GM18517 (cell line): ENCODE measurements around the gene ING3.
"Not testable (repeated sequence)": the region's sequence is repeated elsewhere in the genome, so short reads cannot be mapped to it uniquely, and the experiment has no call there.

Experiments used
- ATAC-seq: cut with Tn5 transposase; IDR thresholded peaks from one replicate; pipeline ENCODE4 v1.9.1; 2021; ENCODE audit warnings: mild to moderate bottlenecking, moderate library complexity; ENCODE audit not compliant: unreplicated experiment

Gene ING3

GRCh38 chr7:120949998-120950538, 509 bp upstream of the ING3 start:
- ATAC-seq, result no peak

- ATAC-seq, result no peak
These were observed 727 bp downstream of the ING3 start for GRCh38 chr7:120951309-120951699.

DNA sequence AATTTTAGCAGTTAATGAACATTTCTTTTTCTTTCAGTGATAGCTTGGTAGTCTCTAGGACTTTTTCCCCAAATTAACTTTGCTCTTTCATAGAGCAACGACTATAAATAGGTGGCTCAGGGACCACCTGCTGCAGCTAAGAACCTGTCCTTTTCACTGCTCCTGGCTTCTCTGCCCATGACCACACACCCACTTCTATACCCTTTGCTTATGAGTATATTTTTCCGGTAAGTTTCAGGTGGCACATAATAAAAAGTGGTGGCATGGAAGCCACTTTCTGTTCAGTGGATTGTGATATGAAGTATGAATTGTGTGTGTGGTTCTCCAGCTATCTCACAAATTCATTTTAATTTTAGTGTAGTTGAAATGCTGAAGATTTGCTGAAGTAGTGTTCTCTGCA, 1.2 kb downstream of the ING3 start:
- ATAC-seq, result no peak

- ATAC-seq, result peak; percentile 34
These were observed 5.1 kb downstream of the ING3 start for GRCh38 chr7:120955577-120956149.

DNA sequence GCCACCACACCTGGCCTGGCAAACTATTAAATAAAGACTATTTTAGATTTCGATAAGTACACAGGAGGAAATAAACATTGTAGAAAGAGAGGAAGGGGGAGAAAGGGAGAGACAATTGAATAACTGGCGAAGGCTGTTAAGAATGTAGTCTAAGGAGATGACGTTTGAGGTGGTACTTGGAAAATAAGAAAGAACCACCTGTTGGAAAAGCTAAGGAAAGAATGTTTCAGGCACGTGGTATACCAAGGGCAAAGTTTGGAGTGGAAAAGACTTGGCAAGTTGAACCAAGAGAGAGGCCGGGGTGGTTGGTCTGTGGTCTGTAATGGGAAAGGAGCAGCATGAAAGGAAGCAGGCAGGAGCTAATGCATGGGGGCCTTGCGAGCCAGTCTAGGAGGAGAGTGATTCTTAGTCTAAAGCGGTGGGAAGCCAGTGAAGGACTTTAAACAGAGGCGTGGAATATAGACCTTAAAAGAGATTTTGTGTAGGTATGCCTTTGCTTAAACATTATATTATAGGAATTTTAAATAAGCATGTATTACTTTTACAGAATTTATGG, 9.4 kb downstream of the ING3 start:
- no peak for ATAC-seq

GRCh38 chr7:120960714-120961113, 10.1 kb downstream of the ING3 start:
- ATAC-seq, result no peak

GRCh38 chr7:120961638-120962173, 11.1 kb downstream of the ING3 start:
- no peak for ATAC-seq

GRCh38 chr7:120964088-120964487, 13.5 kb downstream of the ING3 start:
- ATAC-seq, result no peak

- ATAC-seq, result no peak
These were observed 16.4 kb downstream of the ING3 start for GRCh38 chr7:120966961-120967360.

DNA sequence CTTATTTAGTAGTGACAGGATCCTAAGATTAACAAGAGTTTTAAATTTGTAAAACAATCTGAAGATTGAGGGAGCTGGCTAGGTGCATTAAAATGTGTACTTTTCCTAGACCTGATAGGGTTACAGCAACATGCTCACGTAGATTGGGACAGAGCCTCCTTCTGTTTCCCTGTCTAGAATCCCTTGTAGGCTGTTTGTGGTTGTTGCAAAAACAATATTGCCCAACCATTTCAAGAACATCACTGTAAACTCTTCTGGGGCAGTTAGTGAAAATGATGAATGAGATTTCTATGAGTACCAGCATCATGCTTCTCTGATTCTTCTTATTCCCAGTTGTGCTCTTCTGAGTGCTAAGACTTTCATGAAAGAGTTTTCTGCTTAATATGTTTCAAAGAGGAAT, 23.3 kb downstream of the ING3 start:
- ATAC-seq, result no peak

DNA sequence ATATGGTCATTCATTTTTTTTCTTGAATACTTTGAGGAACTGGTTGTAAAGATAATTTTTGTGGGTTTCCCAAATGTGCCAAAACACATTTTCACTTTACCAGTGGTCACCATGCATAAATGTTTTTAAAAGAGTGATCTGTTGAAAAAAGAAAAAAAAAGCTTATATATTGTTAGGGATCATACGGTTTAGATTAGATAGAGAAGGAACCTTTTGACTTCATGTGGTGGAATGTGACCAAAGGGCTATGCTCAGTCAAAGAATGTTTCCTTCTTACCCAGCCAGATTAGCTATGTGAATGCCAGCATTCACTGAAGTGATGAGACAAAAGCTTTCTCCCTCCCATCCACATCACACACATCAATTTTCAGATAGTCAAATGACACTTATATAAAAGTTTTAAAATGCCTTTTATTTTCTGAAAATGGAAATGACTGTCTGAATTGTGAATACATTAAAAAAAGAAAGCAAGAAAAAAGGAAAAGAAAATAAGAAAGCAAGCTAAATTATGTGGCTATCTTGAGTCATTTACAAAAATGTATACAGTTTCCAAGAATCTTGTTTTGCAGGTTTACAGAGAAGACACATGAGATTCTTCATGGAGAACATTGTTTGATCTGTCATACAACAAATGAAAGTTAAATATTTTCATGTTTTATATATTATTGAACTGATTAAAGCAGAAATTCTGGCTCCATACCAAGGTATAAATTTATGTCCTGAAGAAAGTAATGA, 29.4 kb downstream of the ING3 start:
- ATAC-seq, result no peak

GRCh38 chr7:120981117-120981516, 30.5 kb downstream of the ING3 start:
- ATAC-seq, result no peak

GRCh38 chr7:120981888-120982615, 31.5 kb downstream of the ING3 start:
- no peak for ATAC-seq

DNA sequence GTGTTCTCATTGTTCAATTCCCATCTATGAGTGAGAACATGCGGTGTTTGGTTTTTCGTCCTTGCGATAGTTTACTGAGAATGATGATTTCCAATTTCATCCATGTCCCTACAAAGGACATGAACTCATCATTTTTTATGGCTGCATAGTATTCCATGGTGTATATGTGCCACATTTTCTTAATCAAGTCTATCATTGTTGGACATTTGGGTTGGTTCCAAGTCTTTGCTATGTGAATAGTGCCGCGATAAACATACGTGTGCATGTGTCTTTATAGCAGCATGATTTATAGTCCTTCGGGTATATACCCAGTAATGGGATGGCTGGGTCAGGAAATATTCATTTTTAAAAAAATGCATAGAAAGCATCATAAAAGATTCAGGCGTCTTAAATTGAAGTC, 33.0 kb downstream of the ING3 start:
- not testable (repeated sequence) for ATAC-seq

DNA sequence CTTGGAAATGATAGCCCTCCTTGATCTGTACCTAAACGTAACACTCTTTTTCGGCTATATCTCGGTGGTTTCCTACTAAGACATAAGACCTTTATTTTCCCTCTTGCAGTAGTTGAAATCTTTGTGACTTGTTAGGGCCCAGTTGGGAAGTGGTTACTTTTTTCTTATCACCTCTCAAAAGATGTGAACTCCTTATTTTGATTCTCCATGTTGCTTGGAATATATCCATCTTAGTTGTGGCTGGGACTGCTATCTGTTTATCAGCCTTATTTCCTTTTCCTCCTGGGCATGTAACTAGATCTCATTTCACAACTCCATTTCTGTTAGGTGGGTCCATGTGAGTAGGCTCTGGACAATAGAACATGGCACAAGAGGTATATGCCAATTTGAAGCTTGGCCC, 33.8 kb downstream of the ING3 start:
- no peak for ATAC-seq

GRCh38 chr7:120985130-120985758, 34.7 kb downstream of the ING3 start:
- no peak for ATAC-seq

- no peak for ATAC-seq
These were observed 35.3 kb downstream of the ING3 start for GRCh38 chr7:120985839-120986238.

DNA sequence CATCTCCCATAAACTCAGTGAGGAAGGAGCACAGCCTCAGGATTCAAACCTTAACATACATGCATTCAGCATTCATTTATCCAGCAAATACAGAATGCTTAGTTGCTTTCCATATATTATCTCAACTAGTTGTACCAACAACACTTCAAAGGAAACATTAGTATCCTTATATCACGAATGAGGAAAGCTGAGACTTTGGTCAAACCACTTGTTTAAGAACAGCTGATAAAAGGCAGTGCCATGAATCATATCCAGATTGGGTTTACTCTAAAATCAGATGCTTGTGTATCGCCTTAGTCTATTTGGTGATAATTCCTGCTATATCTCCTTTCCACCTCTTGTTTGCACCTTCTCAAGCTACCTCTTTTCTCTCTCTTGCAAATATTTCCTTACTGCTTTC, 36.1 kb downstream of the ING3 start:
- ATAC-seq, result no peak

DNA sequence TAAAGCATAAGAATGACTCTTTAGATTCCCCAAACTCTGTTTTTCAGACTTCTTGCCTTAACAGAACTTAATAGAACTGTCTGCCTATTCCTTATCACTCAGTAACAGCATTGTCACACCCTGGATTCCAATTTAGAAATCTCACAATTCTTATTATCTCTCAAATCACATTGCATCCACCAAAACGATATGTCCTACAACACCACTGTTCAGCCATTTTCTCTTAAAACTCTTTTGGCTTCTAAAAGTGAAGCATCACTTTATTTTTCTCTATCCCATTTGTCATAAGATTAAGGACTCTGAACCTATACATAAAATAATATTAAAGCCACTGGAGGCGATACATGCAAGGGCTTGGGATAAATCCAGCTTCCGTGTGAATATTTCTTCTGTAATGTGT, 36.7 kb downstream of the ING3 start:
- no peak for ATAC-seq

DNA sequence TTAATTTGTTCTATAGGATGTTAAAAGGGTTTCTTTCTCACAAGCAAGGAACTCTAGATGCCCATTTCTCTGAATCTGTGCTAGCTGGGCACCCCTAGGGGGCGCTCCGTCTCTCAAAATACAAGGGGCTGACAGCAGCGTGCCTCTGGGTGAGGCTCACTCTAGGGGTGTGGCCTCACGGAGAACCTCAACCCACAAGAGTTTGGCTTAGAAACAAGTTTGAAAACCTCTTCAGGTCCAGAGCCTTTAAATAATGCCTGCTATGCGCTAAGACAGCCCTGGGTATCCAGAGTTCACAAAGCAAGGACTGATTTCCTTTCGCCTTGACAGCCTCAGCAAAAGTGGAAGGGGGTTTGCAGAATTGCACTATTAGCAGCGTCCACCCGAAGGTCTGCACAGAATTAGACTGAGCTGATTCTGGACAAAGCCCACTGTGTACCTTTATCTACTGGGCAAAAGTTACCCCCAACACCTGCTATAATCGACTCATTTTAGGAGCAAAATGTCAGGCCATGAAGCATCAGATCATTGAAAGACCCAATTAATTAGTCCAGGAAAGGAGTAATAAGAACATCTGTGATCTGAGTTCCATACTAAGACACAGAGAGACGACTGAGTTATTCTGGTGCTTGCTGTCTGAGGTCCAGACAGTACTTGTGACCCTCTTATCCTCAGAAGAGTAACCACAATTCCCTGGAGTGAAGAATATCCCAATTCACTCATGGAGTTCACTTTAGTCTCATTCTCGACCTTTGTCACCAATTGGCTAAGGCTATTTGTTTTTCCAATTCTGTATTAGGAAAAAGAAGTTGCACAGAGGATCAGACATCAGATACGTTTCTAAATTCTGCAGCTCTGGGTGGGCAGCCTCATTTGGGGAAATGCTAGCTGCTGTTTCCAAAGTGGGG, 37.4 kb downstream of the ING3 start:
- ATAC-seq, result peak; percentile 96
